H54 (cell line): Measurements from ENCODE around the gene C6orf120.

Experiments used
- DNase-seq: peaks from one replicate; pipeline ENCODE4 v3.0.0; 2011; ENCODE audit warnings: low spot score, mixed read lengths; ENCODE audit not compliant: insufficient read length
- FAIRE-seq: peaks from 3 replicates; lab custom pipeline; 2011; peaks lifted over from hg19 to GRCh38; lab: Jason Lieb, UNC
- POLR2A ChIP-seq: IDR thresholded peaks from 2 replicates; pipeline ENCODE4 v1.6.1; 2011; ENCODE audit warnings: low read depth, mild to moderate bottlenecking, low read length

The C6orf120 gene

GRCh38 chr6:169701954-169702839, at the start of gene C6orf120, which contains the start of gene WDR27:
TSS of gene C6orf120 (plus strand) at chr6:169702126. CDS start at chr6:169702460, 334 bp downstream.
TSS of gene WDR27 (minus strand) at chr6:169702029. CDS start at chr6:169689005, 13,024 bp downstream.
- DNase-seq: peak; percentile 83
- TF ChIP-seq POLR2A: peak; percentile 86
- no peak for FAIRE-seq

DNA sequence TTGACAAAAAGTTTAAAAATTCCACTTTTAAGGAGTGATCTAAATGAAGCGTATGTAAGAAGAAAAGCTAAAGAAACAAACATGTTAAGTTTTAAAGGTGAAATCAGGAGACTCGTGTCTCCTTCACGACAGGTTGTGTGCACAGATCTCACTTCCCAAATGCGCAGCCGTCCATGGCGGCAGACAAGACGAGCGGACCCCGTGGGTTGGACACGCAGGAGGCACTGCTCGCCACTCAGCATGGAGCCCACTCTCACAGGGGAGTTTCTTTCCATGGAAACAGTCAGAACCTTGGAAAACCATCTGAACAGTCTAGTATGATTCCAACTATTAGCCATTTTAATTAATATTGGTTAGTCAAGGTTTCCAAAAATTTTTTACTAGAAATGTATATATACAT, 49.0 kb upstream of the C6orf120 start:
- TF ChIP-seq POLR2A: no peak
- FAIRE-seq (no peak), DNase-seq (no peak)

DNA sequence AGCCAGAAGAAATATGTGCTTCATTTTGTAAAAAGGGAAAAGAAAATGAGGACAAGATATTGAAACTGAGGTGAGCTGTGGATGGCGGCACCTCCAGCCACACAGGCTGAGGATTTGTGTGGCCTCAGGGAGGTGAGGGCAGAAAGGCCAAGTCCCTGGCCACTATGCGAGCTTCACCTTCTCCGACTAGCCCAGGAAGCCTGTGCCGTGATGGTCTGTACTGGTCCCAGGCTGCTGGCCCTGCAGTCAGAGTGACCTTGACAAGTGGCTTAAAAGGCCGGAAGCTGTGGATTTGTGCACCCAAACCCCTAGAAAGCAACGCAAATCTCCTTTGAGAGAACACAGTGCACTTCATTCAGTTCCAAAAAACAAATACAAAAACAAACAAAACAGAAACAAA, 48.2 kb upstream of the C6orf120 start:
- no peak for FAIRE-seq

GRCh38 chr6:169654598-169655391, 47.1 kb upstream of the C6orf120 start:
- 0 out of 2 replicates have a peak, but pooled peaks have one; percentile 3 for TF ChIP-seq POLR2A

More for the DNA sequence above, 48.2 kb upstream of the C6orf120 start:
- TF ChIP-seq POLR2A: no peak
- no peak for DNase-seq

GRCh38 chr6:169656546-169657283, 45.2 kb upstream of the C6orf120 start:
- TF ChIP-seq POLR2A: no peak
- DNase-seq (no peak), FAIRE-seq (no peak)

More at GRCh38 chr6:169654598-169655391, 47.1 kb upstream of the C6orf120 start:
- no peak for FAIRE-seq
- DNase-seq: peak; percentile 33

GRCh38 chr6:169657284-169657610, 44.7 kb upstream of the C6orf120 start:
- no peak for DNase-seq
- no peak for FAIRE-seq
- no peak for TF ChIP-seq POLR2A

- TF ChIP-seq POLR2A: no peak
- no peak for DNase-seq
- no peak for FAIRE-seq
Measured at GRCh38 chr6:169659820-169660610, 41.9 kb upstream of the C6orf120 start.

GRCh38 chr6:169660751-169661390, 41.1 kb upstream of the C6orf120 start:
- TF ChIP-seq POLR2A: no peak
- FAIRE-seq (no peak), DNase-seq (no peak)

DNA sequence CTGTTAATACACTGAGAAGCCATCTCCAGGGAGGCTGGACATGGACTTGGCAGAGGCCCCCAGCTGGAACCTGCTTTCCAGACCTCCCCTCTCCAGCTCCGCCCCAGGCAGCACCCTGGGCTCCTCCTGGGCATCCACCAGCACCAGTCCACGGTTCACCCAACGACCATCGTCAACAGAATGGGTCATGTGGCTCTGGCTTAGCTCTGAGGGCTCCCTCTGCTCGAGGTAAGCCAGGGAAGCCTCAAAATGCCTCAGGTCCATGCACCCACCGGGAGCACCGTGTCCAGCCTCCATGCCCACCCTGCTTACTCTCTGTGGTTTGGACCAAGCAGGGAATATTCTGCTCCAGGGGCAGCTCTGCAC, 40.6 kb upstream of the C6orf120 start:
- DNase-seq (no peak), FAIRE-seq (no peak)
- TF ChIP-seq POLR2A: no peak

DNA sequence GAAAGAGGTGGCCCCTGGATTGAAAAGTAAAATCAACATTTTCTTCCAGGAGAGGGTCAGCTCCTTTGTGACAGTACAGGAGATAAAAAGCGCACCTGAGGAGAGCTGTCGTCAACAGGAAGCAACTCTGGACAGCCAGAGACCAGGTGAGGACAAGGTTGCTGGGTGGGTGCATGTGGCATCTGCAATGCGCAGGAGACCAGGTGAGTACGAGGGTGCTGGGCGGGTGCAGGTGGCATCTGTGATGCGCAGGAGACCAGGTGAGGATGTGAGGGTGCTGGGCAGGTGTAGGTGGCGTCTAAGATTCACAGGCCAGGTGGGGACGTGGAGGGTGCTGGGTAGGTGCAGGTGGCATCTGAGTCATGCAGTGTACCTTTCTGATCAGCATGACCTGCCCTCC, 38.5 kb upstream of the C6orf120 start:
- FAIRE-seq (no peak), DNase-seq (no peak)
- no peak for TF ChIP-seq POLR2A

- FAIRE-seq (no peak), DNase-seq (no peak)
- TF ChIP-seq POLR2A: no peak
Measured at GRCh38 chr6:169664227-169664626, 37.7 kb upstream of the C6orf120 start.

DNA sequence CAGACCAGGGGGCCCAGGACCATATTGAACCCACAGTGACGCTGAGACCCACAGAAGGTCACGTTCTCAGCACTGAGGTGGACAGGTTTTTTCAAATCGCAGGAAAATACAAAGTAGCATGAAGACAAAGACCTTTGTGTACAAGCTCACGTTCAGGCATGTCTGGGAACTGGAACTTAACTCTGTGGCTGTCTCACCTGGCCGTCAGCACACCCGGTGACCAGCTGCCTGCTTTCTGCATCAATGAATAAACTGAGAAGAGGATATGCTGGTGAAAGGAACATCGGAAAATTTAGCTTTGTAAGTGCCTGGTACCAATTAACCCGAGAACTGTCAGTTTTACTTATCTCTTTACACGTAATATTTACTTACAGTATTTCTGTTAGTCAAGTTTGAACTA, 36.6 kb upstream of the C6orf120 start:
- no peak for TF ChIP-seq POLR2A
- FAIRE-seq: no peak
- no peak for DNase-seq
